Upper lobe of left lung (tissue), 4 donors: ENCODE measurements around the gene TRAPPC6A.

Experiments used
- CTCF ChIP-seq, 6 experiments: fragments of 450-650 bp in 4 of 6; fragments of 200-600 bp in 2 of 6; sonication (generic) in 2 of 6; IDR thresholded peaks; one replicate each; pipeline ENCODE4 v1.5.1; 2016 to 2019; ENCODE audit warnings: antibody characterized with exemption in 6 of 6
- EP300 ChIP-seq, 4 donors: sonication (generic); formaldehyde crosslinking; IDR thresholded peaks; one replicate each; pipeline ENCODE4 v1.5.1; 2017; ENCODE audit warnings: antibody characterized with exemption in 4 of 4, control low read depth in 2 of 4
- POLR2AphosphoS5 ChIP-seq, 2 donors: sonication (generic); formaldehyde crosslinking; IDR thresholded peaks; one replicate each; pipeline ENCODE4 v1.5.1; 2017; ENCODE audit warnings: antibody characterized with exemption in 2 of 2

- TF ChIP-seq CTCF (IDR thresholded peaks at IDR 0.05) (no peak), EP300 (IDR thresholded peaks at IDR 0.05) (no peak), POLR2AphosphoS5 (IDR thresholded peaks at IDR 0.05) (no peak)
Measured at GRCh38 chr19:45169602-45170001, 8.4 kb downstream of the TRAPPC6A start.
